GM19328 (cell line): ENCODE measurements around the gene GRIFIN.

ENCODE experiments used
- ATAC-seq: cut with Tn5 transposase; IDR thresholded peaks from one replicate; pipeline ENCODE4 v1.9.1; 2021; ENCODE audit warnings: mild to moderate bottlenecking, moderate library complexity; ENCODE audit not compliant: unreplicated experiment

GRIFIN gene

GRCh38 chr7:2513702-2514101, 37.5 kb upstream of the GRIFIN start:
- no peak for ATAC-seq

- no peak for ATAC-seq
Observed at GRCh38 chr7:2512713-2513112, 36.5 kb upstream of the GRIFIN start.

GRCh38 chr7:2512179-2512661, 36.0 kb upstream of the GRIFIN start:
- no peak for ATAC-seq

GRCh38 chr7:2511769-2512168, 35.6 kb upstream of the GRIFIN start:
- no peak for ATAC-seq

- no peak for ATAC-seq
Observed at GRCh38 chr7:2510909-2511768, 34.9 kb upstream of the GRIFIN start.

GRCh38 chr7:2510130-2510776, 34.1 kb upstream of the GRIFIN start:
- ATAC-seq: no peak

GRCh38 chr7:2509298-2509906, 33.2 kb upstream of the GRIFIN start:
- ATAC-seq: no peak

GRCh38 chr7:2508327-2509215, 32.4 kb upstream of the GRIFIN start:
- no peak for ATAC-seq

- no peak for ATAC-seq
Observed at GRCh38 chr7:2507917-2508306, 31.7 kb upstream of the GRIFIN start.

GRCh38 chr7:2507208-2507916, 31.2 kb upstream of the GRIFIN start:
- no peak for ATAC-seq

- no peak for ATAC-seq
Observed at GRCh38 chr7:2505401-2505800, 29.2 kb upstream of the GRIFIN start.

GRCh38 chr7:2504889-2505375, 28.7 kb upstream of the GRIFIN start:
- no peak for ATAC-seq

- ATAC-seq: no peak
Observed at GRCh38 chr7:2504128-2504888, 28.1 kb upstream of the GRIFIN start.

GRCh38 chr7:2503056-2503941, 27.1 kb upstream of the GRIFIN start:
- no peak for ATAC-seq

- ATAC-seq: no peak
Observed at GRCh38 chr7:2502647-2502966, 26.4 kb upstream of the GRIFIN start.

GRCh38 chr7:2501947-2502646, 25.9 kb upstream of the GRIFIN start:
- ATAC-seq: no peak

GRCh38 chr7:2500701-2501100, 24.5 kb upstream of the GRIFIN start:
- no peak for ATAC-seq
